ENCODE results near the gene ZNRF3. TPM values are rescaled to one million over a fixed set of nuclear protein-coding genes. Genes with fewer than 3 reads are reported as not detected.

Gene ZNRF3
- total RNA-seq, 1 donor = 6.9 TPM

GRCh38 chr22:29011240-29012100 lies 128.1 kb downstream of the ZNRF3 start:
- no peaks in the 10 kb centered on the region for H3K36me3 ChIP-seq (ENCODE audit: insufficient read depth, low read length)
- H3K4me3 ChIP-seq (ENCODE audit: insufficient read depth, low read length) = no peak overlapping the region
- no peaks in the 10 kb centered on the region for H3K9me3 ChIP-seq (ENCODE audit: low read depth, low read length)
- no peak overlapping the region for H3K4me2 ChIP-seq (ENCODE audit: insufficient read depth, low read length)
- H3K79me2 ChIP-seq (ENCODE audit: insufficient read depth, low read length) = no peaks in the 10 kb centered on the region
- no peaks in the 10 kb centered on the region for H3K27me3 ChIP-seq (ENCODE audit: insufficient read depth, low read length)
- H4K20me1 ChIP-seq (ENCODE audit: insufficient read depth, low read length) = peaks cover 6% of the 10 kb centered on the region
- no peak overlapping the region for H2AFZ ChIP-seq (ENCODE audit: low read length)
- peaks cover 5% of the 10 kb centered on the region for H3K4me1 ChIP-seq (ENCODE audit: insufficient read depth, low read length)
- no peak overlapping the region for H3K27ac ChIP-seq (ENCODE audit: low read depth, low read length)
- no peak for DNase-seq (ENCODE audit: insufficient read length, low spot score, missing footprints)
- TF ChIP-seq CTCF (IDR thresholded peaks at IDR 0.05; ENCODE audit: extremely low read depth, low read depth, low read length) = no peak

- peaks cover 6% of the 10 kb centered on the region for H4K20me1 ChIP-seq (ENCODE audit: insufficient read depth, low read length)
- no peak for DNase-seq (ENCODE audit: insufficient read length, low spot score, missing footprints)
- H3K4me1 ChIP-seq (ENCODE audit: insufficient read depth, low read length) = peaks cover 5% of the 10 kb centered on the region
- no peaks in the 10 kb centered on the region for H3K9me3 ChIP-seq (ENCODE audit: low read depth, low read length)
- no peaks in the 10 kb centered on the region for H3K27me3 ChIP-seq (ENCODE audit: insufficient read depth, low read length)
- H3K79me2 ChIP-seq (ENCODE audit: insufficient read depth, low read length) = no peaks in the 10 kb centered on the region
- no peak overlapping the region for H3K4me3 ChIP-seq (ENCODE audit: insufficient read depth, low read length)
- no peak overlapping the region for H3K4me2 ChIP-seq (ENCODE audit: insufficient read depth, low read length)
- H3K27ac ChIP-seq (ENCODE audit: low read depth, low read length) = no peak overlapping the region
- H2AFZ ChIP-seq (ENCODE audit: low read length) = no peak overlapping the region
- H3K36me3 ChIP-seq (ENCODE audit: insufficient read depth, low read length) = no peaks in the 10 kb centered on the region
- TF ChIP-seq CTCF (IDR thresholded peaks at IDR 0.05; ENCODE audit: extremely low read depth, low read depth, low read length) = no peak
Observed at GRCh38 chr22:29012101-29012433, 128.7 kb downstream of the ZNRF3 start.

- Histone ChIP-seq H4K20me1 (ENCODE audit: insufficient read depth, low read length) (peaks cover 6% of the 10 kb centered on the region), H2AFZ (ENCODE audit: low read length) (no peak overlapping the region), H3K4me3 (ENCODE audit: insufficient read depth, low read length) (no peak overlapping the region), H3K79me2 (ENCODE audit: insufficient read depth, low read length) (no peaks in the 10 kb centered on the region), H3K27me3 (ENCODE audit: insufficient read depth, low read length) (no peaks in the 10 kb centered on the region), H3K9me3 (ENCODE audit: low read depth, low read length) (no peaks in the 10 kb centered on the region), H3K4me2 (ENCODE audit: insufficient read depth, low read length) (no peak overlapping the region), H3K27ac (ENCODE audit: low read depth, low read length) (no peak overlapping the region), H3K36me3 (ENCODE audit: insufficient read depth, low read length) (no peaks in the 10 kb centered on the region), H3K4me1 (ENCODE audit: insufficient read depth, low read length) (peaks cover 5% of the 10 kb centered on the region)
- TF ChIP-seq CTCF (IDR thresholded peaks at IDR 0.05; ENCODE audit: extremely low read depth, low read depth, low read length) = no peak
- DNase-seq (ENCODE audit: insufficient read length, low spot score, missing footprints) = no peak
Observed at GRCh38 chr22:29012952-29013351, 129.6 kb downstream of the ZNRF3 start.

- no peak for TF ChIP-seq CTCF (IDR thresholded peaks at IDR 0.05; ENCODE audit: extremely low read depth, low read depth, low read length)
- peaks cover 6% of the 10 kb centered on the region for H4K20me1 ChIP-seq (ENCODE audit: insufficient read depth, low read length)
- H3K79me2 ChIP-seq (ENCODE audit: insufficient read depth, low read length) = no peaks in the 10 kb centered on the region
- H2AFZ ChIP-seq (ENCODE audit: low read length) = no peak overlapping the region
- no peak overlapping the region for H3K4me3 ChIP-seq (ENCODE audit: insufficient read depth, low read length)
- H3K27ac ChIP-seq (ENCODE audit: low read depth, low read length) = no peak overlapping the region
- DNase-seq (ENCODE audit: insufficient read length, low spot score, missing footprints) = no peak
- H3K4me1 ChIP-seq (ENCODE audit: insufficient read depth, low read length) = peaks cover 5% of the 10 kb centered on the region
- H3K4me2 ChIP-seq (ENCODE audit: insufficient read depth, low read length) = no peak overlapping the region
- H3K27me3 ChIP-seq (ENCODE audit: insufficient read depth, low read length) = no peaks in the 10 kb centered on the region
- H3K9me3 ChIP-seq (ENCODE audit: low read depth, low read length) = no peaks in the 10 kb centered on the region
- H3K36me3 ChIP-seq (ENCODE audit: insufficient read depth, low read length) = no peaks in the 10 kb centered on the region
Observed at GRCh38 chr22:29014293-29014692, 130.9 kb downstream of the ZNRF3 start.

All from osteoblast (primary cell).